Amniotic epithelial cell (primary cell): Measurements from ENCODE around the gene EHD4.

Source experiments
- DNase-seq: peaks from one replicate; pipeline ENCODE4 v3.0.0-alpha.2; 2010; ENCODE audit warnings: low read depth

Gene EHD4

GRCh38 chr15:41919954-41920538 is 52.3 kb downstream of the EHD4 start:
- peak; percentile 95 for DNase-seq

- no peak for DNase-seq
Observed at GRCh38 chr15:41919201-41919820, 53.0 kb downstream of the EHD4 start.

- DNase-seq, result no peak
Observed at GRCh38 chr15:41918506-41919126, 53.7 kb downstream of the EHD4 start.

GRCh38 chr15:41917767-41918430 is 54.5 kb downstream of the EHD4 start:
- DNase-seq, result peak; percentile 78

GRCh38 chr15:41915255-41915994 is 56.9 kb downstream of the EHD4 start:
- no peak for DNase-seq

GRCh38 chr15:41914411-41914810 is 57.9 kb downstream of the EHD4 start:
- DNase-seq, result no peak

- DNase-seq, result no peak
Observed at GRCh38 chr15:41913256-41913655, 59.1 kb downstream of the EHD4 start.

- no peak for DNase-seq
Observed at GRCh38 chr15:41911691-41912345, 60.5 kb downstream of the EHD4 start.

GRCh38 chr15:41908736-41909461 is 63.5 kb downstream of the EHD4 start:
- DNase-seq, result no peak

- DNase-seq, result no peak
Observed at GRCh38 chr15:41907141-41907540, 65.2 kb downstream of the EHD4 start.

- no peak for DNase-seq
Observed at GRCh38 chr15:41906608-41907007, 65.7 kb downstream of the EHD4 start.

GRCh38 chr15:41905036-41905793 is 67.1 kb downstream of the EHD4 start:
- no peak for DNase-seq

GRCh38 chr15:41904541-41905005 is 67.8 kb downstream of the EHD4 start:
- DNase-seq, result peak; percentile 43

GRCh38 chr15:41903782-41904181 is 68.6 kb downstream of the EHD4 start:
- DNase-seq, result no peak

GRCh38 chr15:41901431-41901830 is 70.9 kb downstream of the EHD4 start:
- no peak for DNase-seq

- DNase-seq, result no peak
Observed at GRCh38 chr15:41900526-41901380, 71.6 kb downstream of the EHD4 start.

- DNase-seq, result no peak
Observed at GRCh38 chr15:41899854-41900442, 72.4 kb downstream of the EHD4 start.

GRCh38 chr15:41897363-41897799 is 75.0 kb downstream of the EHD4 start:
- no peak for DNase-seq

- no peak for DNase-seq
Observed at GRCh38 chr15:41896566-41896965, 75.8 kb downstream of the EHD4 start.
